ENCODE results near the gene TMEM164.

The TMEM164 gene

GRCh38 chrX:110086162-110086915 lies 83.4 kb downstream of the TMEM164 start:
- no peak for DNase-seq

GRCh38 chrX:110086916-110087484 lies 84.1 kb downstream of the TMEM164 start:
- DNase-seq, result peak; percentile 82

- DNase-seq, result peak; percentile 66
Measured at GRCh38 chrX:110087485-110088356, 84.8 kb downstream of the TMEM164 start.

GRCh38 chrX:110089656-110090403 lies 86.9 kb downstream of the TMEM164 start:
- DNase-seq, result peak; percentile 92

- DNase-seq, result no peak
Measured at GRCh38 chrX:110097920-110098319, 95.0 kb downstream of the TMEM164 start.

- no peak for DNase-seq
Measured at GRCh38 chrX:110103344-110103743, 100.4 kb downstream of the TMEM164 start.

GRCh38 chrX:110104078-110104477 lies 101.2 kb downstream of the TMEM164 start:
- DNase-seq, result no peak

- DNase-seq, result peak; percentile 68
Measured at GRCh38 chrX:110108381-110108821, 105.5 kb downstream of the TMEM164 start.

- peak; percentile 75 for DNase-seq
Measured at GRCh38 chrX:110114260-110114776, 111.4 kb downstream of the TMEM164 start.

- DNase-seq, result no peak
Measured at GRCh38 chrX:110116066-110116980, 113.4 kb downstream of the TMEM164 start.

GRCh38 chrX:110118530-110118929 lies 115.6 kb downstream of the TMEM164 start:
- DNase-seq, result no peak

GRCh38 chrX:110119480-110119879 lies 116.6 kb downstream of the TMEM164 start:
- peak; percentile 22 for DNase-seq

GRCh38 chrX:110120025-110120424 lies 117.1 kb downstream of the TMEM164 start:
- DNase-seq, result peak; percentile 60

GRCh38 chrX:110123331-110123782 lies 120.4 kb downstream of the TMEM164 start:
- DNase-seq, result peak; percentile 22

GRCh38 chrX:110125446-110126162 lies 122.7 kb downstream of the TMEM164 start:
- no peak for DNase-seq

GRCh38 chrX:110131031-110131430 lies 128.1 kb downstream of the TMEM164 start:
- DNase-seq, result no peak

- DNase-seq, result no peak
Measured at GRCh38 chrX:110132450-110133114, 129.7 kb downstream of the TMEM164 start.

- DNase-seq, result no peak
Measured at GRCh38 chrX:110133735-110134370, 130.9 kb downstream of the TMEM164 start.

GRCh38 chrX:110135618-110136017 lies 132.7 kb downstream of the TMEM164 start:
- peak; percentile 59 for DNase-seq

Data from OCI-M1 (cell line).